K562 (cell line): ENCODE results near the gene EXOC2. TPM values are rescaled to one million over a fixed set of nuclear protein-coding genes. Genes with fewer than 3 reads are reported as not detected.

ENCODE experiments used
- ATAC-seq: fragments of 200-7000 bp; cut with Tn5 transposase; 3 replicates; pipeline ENCODE4 v1.9.1; 2020; ENCODE audit warnings: moderate library complexity
- BruUV-seq: library from RNA; stranded (reverse); fragments of 400-500 nt; replicated peaks from 2 replicates; lab custom pipeline; 2021; lab: Mats Ljungman, UMichigan
- CTCF ChIA-PET: fragments of 300-600 bp; formaldehyde crosslinking; extraction: SDS; loops from one replicate; lab custom pipeline; 2021; ENCODE audit warnings: low intra/inter-chr PET ratio; lab: Yijun Ruan, JAX
- POLR2A ChIA-PET: fragments of 300-600, 350-650 bp; sonication (Branson Sonifier 250); formaldehyde crosslinking; extraction: SDS; loops from one replicate; lab custom pipeline; 2021; ENCODE audit warnings: antibody characterized with exemption, inconsistent platforms; lab: Yijun Ruan, JAX
- DNase-seq, 4 experiments: peaks; one replicate each; pipeline versions ENCODE4 v3.0.0 to v3.0.0-alpha.2; 2011 to 2018; ENCODE audit warnings: low spot score in 3 of 4, mixed read lengths in 3 of 4; ENCODE audit errors: extremely low read depth in 1 of 4
- FAIRE-seq: peaks from 2 replicates; lab custom pipeline; 2011; peaks lifted over from hg19 to GRCh38; lab: Jason Lieb, UNC
- H2AFZ ChIP-seq: 2 replicates; pipeline ENCODE4 v1.6.0; 2011; ENCODE audit warnings: low read depth, low read length, control low read depth, inconsistent platforms
- H3K27ac ChIP-seq: fragments of 200-600 bp; 3 replicates; pipeline ENCODE4 v1.8.0; 2011; ENCODE audit warnings: low read depth, mild to moderate bottlenecking, control low read depth, inconsistent platforms, low read length, moderate library complexity, mixed read lengths; ENCODE audit errors: extremely low read depth
- H3K27me3 ChIP-seq, 2 experiments: fragments of 300-600 bp in 1 of 2; 2 replicates in 1 of 2; 3 replicates in 1 of 2; pipeline versions ENCODE4 v1.6.0 to v1.8.0; 2011; ENCODE audit warnings: inconsistent platforms in 2 of 2, low read length in 2 of 2, mild to moderate bottlenecking in 1 of 2, mixed read lengths in 1 of 2, moderate library complexity in 1 of 2; ENCODE audit not compliant: control insufficient read depth in 2 of 2, insufficient read depth in 2 of 2
- H3K36me3 ChIP-seq: fragments of 300-600 bp; 3 replicates; pipeline ENCODE4 v1.8.0; 2011; ENCODE audit warnings: mild to moderate bottlenecking, low read length, inconsistent platforms; ENCODE audit not compliant: control insufficient read depth, insufficient read depth
- H3K4me1 ChIP-seq, 2 experiments: fragments of 200-600 bp in 1 of 2; replicated peaks in 1 of 2; 2 replicates in 1 of 2; 3 replicates in 1 of 2; pipeline versions ENCODE4 v1.5.1 to v1.8.0; 2011; ENCODE audit warnings: inconsistent platforms in 2 of 2, low read length in 2 of 2, mild to moderate bottlenecking in 1 of 2, mixed read lengths in 1 of 2, moderate library complexity in 1 of 2; ENCODE audit not compliant: control insufficient read depth in 2 of 2, insufficient read depth in 2 of 2
- H3K4me2 ChIP-seq: 2 replicates; pipeline ENCODE4 v1.6.1; 2011; ENCODE audit warnings: low read length, control low read depth, inconsistent platforms, mixed read lengths; ENCODE audit not compliant: insufficient read depth
- H3K4me3 ChIP-seq: fragments of 200-600 bp; sonication (generic), shearing (Covaris generic); 2 replicates; pipeline ENCODE4 v1.5.1; 2016; ENCODE audit warnings: control low read depth, inconsistent platforms
- H3K79me2 ChIP-seq: fragments of 200-600 bp; 3 replicates; pipeline ENCODE4 v1.8.0; 2011; ENCODE audit warnings: low read length, inconsistent platforms; ENCODE audit not compliant: control insufficient read depth, insufficient read depth
- H3K9ac ChIP-seq, 2 experiments: 2 replicates each; pipeline versions ENCODE4 v1.6.0 to v1.6.1; 2011; ENCODE audit warnings: low read depth in 2 of 2, low read length in 2 of 2, control low read depth in 1 of 2, inconsistent platforms in 1 of 2, mild to moderate bottlenecking in 1 of 2, mixed read lengths in 1 of 2; ENCODE audit not compliant: insufficient read depth in 1 of 2
- H3K9me1 ChIP-seq: one replicate; pipeline ENCODE4 v1.6.0; 2011; ENCODE audit warnings: inconsistent platforms, mild to moderate bottlenecking, low read length, moderate library complexity; ENCODE audit not compliant: control insufficient read depth, insufficient read depth
- H3K9me3 ChIP-seq: replicated peaks from 2 replicates; pipeline ENCODE4 v1.5.1; 2011; ENCODE audit warnings: low read depth, low read length, inconsistent platforms; ENCODE audit not compliant: control insufficient read depth, insufficient read depth
- H4K20me1 ChIP-seq: replicated peaks from 2 replicates; pipeline ENCODE4 v1.6.1; 2011; ENCODE audit warnings: low read length, inconsistent platforms, mixed read lengths; ENCODE audit not compliant: control insufficient read depth, insufficient read depth
- IRF2 ChIP-seq: sonication (generic); formaldehyde crosslinking; IDR thresholded peaks from 2 replicates; pipeline ENCODE4 v1.8.1; 2022; ENCODE audit warnings: mild to moderate bottlenecking, missing genetic modification reagents
- JUNB ChIP-seq: fragments of 450-650 bp; formaldehyde crosslinking; conservative IDR thresholded peaks from 2 replicates; pipeline ENCODE4 v1.4.0; 2020; ENCODE audit warnings: mild to moderate bottlenecking
- PML ChIP-seq: IDR thresholded peaks from 2 replicates; pipeline ENCODE4 v1.6.1; 2012; ENCODE audit warnings: low read length, inconsistent platforms
- ZBTB5 ChIP-seq: fragments of 450-650 bp; IDR thresholded peaks from 2 replicates; pipeline ENCODE4 v1.6.1; 2017; ENCODE audit warnings: antibody characterized with exemption
- ZNF165 ChIP-seq: fragments of 250-450 bp; sonication (Bioruptor Pico); IDR thresholded peaks from 2 replicates; pipeline ENCODE4 v1.4.0; 2020; ENCODE audit warnings: borderline replicate concordance
- ZNF586 ChIP-seq: fragments of 450-650 bp; formaldehyde crosslinking; conservative IDR thresholded peaks from 2 replicates; pipeline ENCODE4 v1.4.0; 2020; ENCODE audit warnings: mild to moderate bottlenecking, moderate library complexity
- WGBS: fragments of 100-300 bp; shearing (Covaris generic); methylation state at CpG from one replicate; pipeline ENCODE4 v1.1.6; 2016; ENCODE audit warnings: low coverage, mixed read lengths; ENCODE audit not compliant: insufficient coverage; ENCODE audit errors: missing lambda C conversion rate; 5-methylcytosine and 5-hydroxymethylcytosine counted together
- in situ Hi-C: fragments of 300-500 bp; cut with MboI; formaldehyde crosslinking; loops from 4 replicates; pipeline ENCODE4 v1.15.0; 2018; ENCODE audit warnings: inconsistent platforms, mixed read lengths
- intact Hi-C: fragments of 100-400 bp; cut with micrococcal nuclease; formaldehyde crosslinking; loops from 2 replicates; pipeline ENCODE4 v1.14.2; 2022
- polyA plus RNA-seq, 8 experiments: library from polyadenylated mRNA; depleted of rRNA in 4 of 8; stranded (reverse) in 5 of 8; unstranded in 3 of 8; fragments of >200 nt; fragmentation: Nextera tagmentation in 2 of 8; fragmentation: Illumina TruSeq in 1 of 8; extraction: Ambion mirVana in 2 of 8; extraction: Trizol in 1 of 8; gene quantifications; 2 replicates each; pipeline versions ENCODE4 v1.2.1 to v1.2.3, GENCODE V29; 2011 to 2014; ENCODE audit warnings: inconsistent platforms in 1 of 8, missing spikeins in 1 of 8
- total RNA-seq, 7 experiments: library from RNA; depleted of rRNA in 6 of 7; stranded (reverse); fragments of >200 nt in 6 of 7; fragmentation: Illumina TruSeq in 2 of 7; extraction: Trizol in 2 of 7; gene quantifications; 2 replicates each; pipeline versions ENCODE4 v1.2.1 to v1.2.3, GENCODE V29; 2011 to 2021; ENCODE audit warnings: low replicate concordance in 1 of 7

Gene EXOC2
- total and polyA plus RNA-seq, 9 of the 15 experiments (the other 6 are each of a cell fraction or from before 2014, with no cell fraction given), result 12.2 to 30.2 (median 24.2) TPM

- no peaks in the 10 kb centered on the region for H3K9me3 ChIP-seq
- in situ Hi-C loops (no loop called here), intact Hi-C loops (no loop called here)
- under 1% methylated on average over 11 of the region's 11 CpGs for WGBS
- DNase-seq, result no peak
- H3K9me1 ChIP-seq, result no peaks in the 10 kb centered on the region
- no peaks in the 10 kb centered on the region for H3K4me1 ChIP-seq
- peak; percentile 32 for FAIRE-seq
- no peak overlapping the region for H3K4me2 ChIP-seq
- no peaks in the 10 kb centered on the region for H4K20me1 ChIP-seq
- no peak overlapping the region for H2AFZ ChIP-seq
- H3K79me2 ChIP-seq, result no peaks in the 10 kb centered on the region
- no peak for TF ChIP-seq ZNF586 (CRISPR knock-in tag)
- no peak for TF ChIP-seq IRF2 (CRISPR knock-in tag)
- TF ChIP-seq JUNB (CRISPR knock-in tag), result no peak
- no peak for TF ChIP-seq ZBTB5
- no peak for TF ChIP-seq ZNF165 (CRISPR knock-in tag)
- TF ChIP-seq PML, result no peak
- H3K36me3 ChIP-seq, result no peaks in the 10 kb centered on the region
- POLR2A ChIA-PET, result no interaction called here
- no peak for ATAC-seq
- H3K9ac ChIP-seq, result no peak overlapping the region
- H3K27ac ChIP-seq, result no peak overlapping the region
- no peak overlapping the region for H3K4me3 ChIP-seq
- H3K27me3 ChIP-seq, result peaks cover 13 to 49% of the 10 kb centered on the region in 2 experiments; a peak in 4 of 5 replicates
- CTCF ChIA-PET, result no interaction called here
- BruUV-seq, result no TSS peak
These were observed 237.8 kb downstream of the EXOC2 start for GRCh38 chr6:455006-455585.
